GM12873 (cell line): ENCODE measurements around the gene YWHAE.

Experiments
- CTCF ChIP-seq: IDR thresholded peaks from 2 replicates; pipeline ENCODE4 v1.5.1; 2012; ENCODE audit warnings: low read depth, mild to moderate bottlenecking, moderate library complexity, low read length, control low read depth; ENCODE audit not compliant: insufficient read depth; ENCODE audit errors: missing control alignments

YWHAE gene

GRCh38 chr17:1398931-1399678 is 917 bp downstream of the YWHAE start:
- no peak for TF ChIP-seq CTCF

- no peak for TF ChIP-seq CTCF
Measured at GRCh38 chr17:1398028-1398427, 2.0 kb downstream of the YWHAE start.

- TF ChIP-seq CTCF = no peak
Measured at GRCh38 chr17:1391577-1391976, 8.4 kb downstream of the YWHAE start.

- TF ChIP-seq CTCF = no peak
Measured at GRCh38 chr17:1390432-1391367, 9.3 kb downstream of the YWHAE start.

- no peak for TF ChIP-seq CTCF
Measured at GRCh38 chr17:1386265-1386664, 13.8 kb downstream of the YWHAE start.

- TF ChIP-seq CTCF = no peak
Measured at GRCh38 chr17:1385861-1386260, 14.2 kb downstream of the YWHAE start.

- no peak for TF ChIP-seq CTCF
Measured at GRCh38 chr17:1384905-1385435, 15.1 kb downstream of the YWHAE start.
